Lower leg skin (tissue), 3 donors: ENCODE results near the gene NECAP2.

Source experiments
- CTCF ChIP-seq, 3 donors: fragments of 450-650 bp; IDR thresholded peaks; one replicate each; pipeline ENCODE4 v1.5.1; 2016; ENCODE audit warnings: antibody characterized with exemption in 3 of 3, mild to moderate bottlenecking in 3 of 3, moderate library complexity in 2 of 3
- POLR2A ChIP-seq, 2 donors: fragments of 450-650 bp; IDR thresholded peaks; one replicate each; pipeline ENCODE4 v1.6.1; 2016 to 2017; ENCODE audit warnings: antibody characterized with exemption in 2 of 2, mild to moderate bottlenecking in 1 of 2, moderate library complexity in 1 of 2

GRCh38 chr1:16468558-16468957 is 28.0 kb downstream of the NECAP2 start:
- TF ChIP-seq POLR2A (IDR thresholded peaks at IDR 0.05) (no peak), CTCF (IDR thresholded peaks at IDR 0.05) (no peak)
